Stomach (tissue), 9 donors: Measurements from ENCODE around the gene IL10RA. TPM values are rescaled to one million over a fixed set of nuclear protein-coding genes. Genes with fewer than 3 reads are reported as not detected.

Experiments
- DNase-seq, 2 donors: peaks; one replicate each; pipeline versions ENCODE4 v3.0.0 to v3.0.0-alpha.2; 2013 to 2019
- H3K27ac ChIP-seq, 5 donors: fragments of 200-600 bp in 4 of 5; sonication (generic) in 4 of 5; one replicate each; pipeline ENCODE4 v1.5.1; 2013 to 2019; ENCODE audit warnings: mild to moderate bottlenecking in 1 of 5, moderate library complexity in 1 of 5
- H3K27me3 ChIP-seq, 3 donors: fragments of 200-600 bp; sonication (generic); one replicate each; pipeline ENCODE4 v1.5.1; 2017 to 2019; ENCODE audit warnings: mixed run types in 1 of 3
- H3K36me3 ChIP-seq, 4 donors: fragments of 200-600 bp; sonication (generic); 1 replicate in 3 of 4; 2 replicates in 1 of 4; pipeline ENCODE4 v1.5.1; 2016 to 2019
- H3K4me1 ChIP-seq, 4 donors: fragments of 200-600 bp; sonication (generic); one replicate each; pipeline ENCODE4 v1.5.1; 2016 to 2019
- H3K4me3 ChIP-seq, 4 donors: fragments of 200-600 bp; sonication (generic) in 3 of 4; one replicate each; pipeline ENCODE4 v1.5.1; 2016 to 2019; ENCODE audit warnings: mild to moderate bottlenecking in 1 of 4
- H3K9me3 ChIP-seq, 4 donors: fragments of 200-600 bp; sonication (generic); one replicate each; pipeline ENCODE4 v1.5.1; 2016 to 2019
- EP300 ChIP-seq: sonication (generic); formaldehyde crosslinking; IDR thresholded peaks from one replicate; pipeline ENCODE4 v1.6.1; 2017; ENCODE audit warnings: antibody characterized with exemption
- POLR2A ChIP-seq, 4 donors: fragments of 450-650 bp; IDR thresholded peaks; one replicate each; pipeline ENCODE4 v1.6.1; 2016; ENCODE audit warnings: antibody characterized with exemption in 4 of 4, control low read depth in 2 of 4, mild to moderate bottlenecking in 1 of 4, moderate library complexity in 1 of 4
- POLR2AphosphoS5 ChIP-seq, 3 donors: sonication (generic); formaldehyde crosslinking; IDR thresholded peaks; one replicate each; pipeline ENCODE4 v1.6.1; 2016; ENCODE audit warnings: antibody characterized with exemption in 3 of 3
- whole genome bisulfite sequencing, 5 donors: extraction: QIAGEN DNeasy Blood & Tissue Kit in 3 of 5; methylation state at CpG; one replicate each; pipeline versions ENCODE4 v1.1.5 to v1.1.7; 2013 to 2018; 5-methylcytosine and 5-hydroxymethylcytosine counted together
- intact Hi-C: fragments of 100-400 bp; cut with DNase I; formaldehyde crosslinking; loops from one replicate; pipeline ENCODE4 v1.15.1; 2023; ENCODE audit warnings: low total_unique reads
- polyA plus RNA-seq, 3 donors: library from polyadenylated mRNA; stranded (reverse); fragments of 200-250 nt; gene quantifications; one replicate each; pipeline ENCODE4 v1.2.3, GENCODE V29; 2013
- total RNA-seq, 5 donors: library from RNA; depleted of rRNA; stranded (reverse); fragments of >200 nt; gene quantifications; one replicate each; pipeline versions ENCODE4 v1.1.0 to v1.2.3, GENCODE V29; 2014 to 2016
- TF ChIP-seq, protein P1 (sequence below), 7 experiments: fragments of 450-650 bp in 4 of 7; fragments of 200-600 bp in 3 of 7; sonication (generic) in 3 of 7; IDR thresholded peaks; one replicate each; pipeline ENCODE4 v1.5.1; 2016 to 2019; ENCODE audit warnings: antibody characterized with exemption in 7 of 7, control low read depth in 2 of 7, mild to moderate bottlenecking in 1 of 7
- donor health status: healthy with polysubstance abuse.
- donor health status: Bipolar disorder and iron deficiency.
- donor health status: healthy.

Gene IL10RA
- total and polyA plus RNA-seq, 8 donors = 2.1 to 190 (median 8.0) TPM

- Histone ChIP-seq H3K4me1 (no peaks in the 10 kb centered on the region), H3K4me3 (no peak overlapping the region), H3K36me3 (no peaks in the 10 kb centered on the region), H3K27me3 (peaks cover 0 to 7% (median 0%) of the 10 kb centered on the region in 3 donors), H3K27ac (peak overlapping the region in 1 of 5 donors; percentile 29), H3K9me3 (peaks cover 0 to 9% (median 0%) of the 10 kb centered on the region in 4 donors)
- DNase-seq = no peak
- intact Hi-C loops = no loop called here
- 39 to 92% (median 53%) methylated on average over 1 of the region's 1 CpG for WGBS, 5 donors
- TF ChIP-seq POLR2A (IDR thresholded peaks at IDR 0.05) (no peak), POLR2AphosphoS5 (IDR thresholded peaks at IDR 0.05) (no peak), EP300 (no peak)
- TF ChIP-seq, protein P1, sequence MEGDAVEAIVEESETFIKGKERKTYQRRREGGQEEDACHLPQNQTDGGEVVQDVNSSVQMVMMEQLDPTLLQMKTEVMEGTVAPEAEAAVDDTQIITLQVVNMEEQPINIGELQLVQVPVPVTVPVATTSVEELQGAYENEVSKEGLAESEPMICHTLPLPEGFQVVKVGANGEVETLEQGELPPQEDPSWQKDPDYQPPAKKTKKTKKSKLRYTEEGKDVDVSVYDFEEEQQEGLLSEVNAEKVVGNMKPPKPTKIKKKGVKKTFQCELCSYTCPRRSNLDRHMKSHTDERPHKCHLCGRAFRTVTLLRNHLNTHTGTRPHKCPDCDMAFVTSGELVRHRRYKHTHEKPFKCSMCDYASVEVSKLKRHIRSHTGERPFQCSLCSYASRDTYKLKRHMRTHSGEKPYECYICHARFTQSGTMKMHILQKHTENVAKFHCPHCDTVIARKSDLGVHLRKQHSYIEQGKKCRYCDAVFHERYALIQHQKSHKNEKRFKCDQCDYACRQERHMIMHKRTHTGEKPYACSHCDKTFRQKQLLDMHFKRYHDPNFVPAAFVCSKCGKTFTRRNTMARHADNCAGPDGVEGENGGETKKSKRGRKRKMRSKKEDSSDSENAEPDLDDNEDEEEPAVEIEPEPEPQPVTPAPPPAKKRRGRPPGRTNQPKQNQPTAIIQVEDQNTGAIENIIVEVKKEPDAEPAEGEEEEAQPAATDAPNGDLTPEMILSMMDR (IDR thresholded peaks at IDR 0.05) = no peak
Observed at GRCh38 chr11:117959438-117960149, 26.6 kb upstream of the IL10RA start.

DNA sequence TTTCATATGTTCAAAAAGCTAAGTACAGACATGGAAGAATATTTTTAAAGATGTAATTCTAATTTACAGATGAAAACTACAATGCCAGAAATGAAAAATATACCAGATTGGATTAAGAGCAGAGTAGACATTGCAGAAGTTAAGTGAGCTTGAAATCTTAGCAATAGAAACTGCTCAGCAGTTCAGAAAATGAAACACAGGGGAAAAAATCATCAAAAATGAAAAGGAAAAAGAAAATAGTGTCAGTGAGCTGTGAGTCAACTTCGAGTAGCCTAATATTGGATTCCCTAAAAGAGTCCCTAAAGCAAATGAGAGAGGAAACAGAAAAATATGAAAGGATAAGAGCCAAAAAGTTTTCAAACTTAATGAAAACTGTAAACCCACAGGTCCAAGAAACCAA lies 25.8 kb upstream of the IL10RA start:
- peaks cover 0 to 9% (median 0%) of the 10 kb centered on the region in 4 donors for H3K9me3 ChIP-seq
- H3K4me3 ChIP-seq = no peak overlapping the region
- WGBS, 5 donors = 69 to 87% (median 76%) methylated on average over 1 of the region's 1 CpG
- peaks cover 0 to 7% (median 0%) of the 10 kb centered on the region in 3 donors for H3K27me3 ChIP-seq
- H3K4me1 ChIP-seq = no peaks in the 10 kb centered on the region
- DNase-seq = no peak
- no peaks in the 10 kb centered on the region for H3K36me3 ChIP-seq
- intact Hi-C loops = no loop called here
- no peak overlapping the region for H3K27ac ChIP-seq
- TF ChIP-seq POLR2A (IDR thresholded peaks at IDR 0.05) = no peak
- TF ChIP-seq EP300 = no peak
- TF ChIP-seq, protein P1 (IDR thresholded peaks at IDR 0.05) = no peak
- no peak for TF ChIP-seq POLR2AphosphoS5 (IDR thresholded peaks at IDR 0.05)

GRCh38 chr11:117961896-117962295 lies 24.3 kb upstream of the IL10RA start:
- TF ChIP-seq EP300 (no peak), POLR2AphosphoS5 (IDR thresholded peaks at IDR 0.05) (no peak), POLR2A (IDR thresholded peaks at IDR 0.05) (no peak)
- TF ChIP-seq, protein P1 (IDR thresholded peaks at IDR 0.05) = no peak
- no peak for DNase-seq
- H3K27ac ChIP-seq = no peak overlapping the region
- WGBS, 5 donors = 85 to 91% (median 86%) methylated on average over 10 of the region's 10 CpGs
- H3K27me3 ChIP-seq = peaks cover 0 to 7% (median 0%) of the 10 kb centered on the region in 3 donors
- no peaks in the 10 kb centered on the region for H3K4me1 ChIP-seq
- no peak overlapping the region for H3K4me3 ChIP-seq
- H3K36me3 ChIP-seq = no peaks in the 10 kb centered on the region
- intact Hi-C loops = no loop called here
- peaks cover 0 to 9% (median 0%) of the 10 kb centered on the region in 4 donors for H3K9me3 ChIP-seq

- Histone ChIP-seq H3K36me3 (no peaks in the 10 kb centered on the region), H3K27me3 (peaks cover 0 to 1% (median 0%) of the 10 kb centered on the region in 3 donors), H3K27ac (no peak overlapping the region), H3K9me3 (no peaks in the 10 kb centered on the region), H3K4me3 (no peak overlapping the region), H3K4me1 (no peaks in the 10 kb centered on the region)
- no peak for DNase-seq
- TF ChIP-seq EP300 (no peak), POLR2A (IDR thresholded peaks at IDR 0.05) (no peak), POLR2AphosphoS5 (IDR thresholded peaks at IDR 0.05) (no peak)
- TF ChIP-seq, protein P1 (IDR thresholded peaks at IDR 0.05) = no peak
- intact Hi-C loops = no loop called here
- 91 to 95% (median 93%) methylated on average over 3 of the region's 3 CpGs for WGBS, 5 donors
Observed at GRCh38 chr11:117962826-117963225, 23.4 kb upstream of the IL10RA start.
